GM21447 (cell line): ENCODE measurements around the gene SLC11A1.

Experiments
- ATAC-seq: cut with Tn5 transposase; IDR thresholded peaks from one replicate; pipeline ENCODE4 v1.9.1; 2021; ENCODE audit not compliant: unreplicated experiment

SLC11A1 gene

DNA sequence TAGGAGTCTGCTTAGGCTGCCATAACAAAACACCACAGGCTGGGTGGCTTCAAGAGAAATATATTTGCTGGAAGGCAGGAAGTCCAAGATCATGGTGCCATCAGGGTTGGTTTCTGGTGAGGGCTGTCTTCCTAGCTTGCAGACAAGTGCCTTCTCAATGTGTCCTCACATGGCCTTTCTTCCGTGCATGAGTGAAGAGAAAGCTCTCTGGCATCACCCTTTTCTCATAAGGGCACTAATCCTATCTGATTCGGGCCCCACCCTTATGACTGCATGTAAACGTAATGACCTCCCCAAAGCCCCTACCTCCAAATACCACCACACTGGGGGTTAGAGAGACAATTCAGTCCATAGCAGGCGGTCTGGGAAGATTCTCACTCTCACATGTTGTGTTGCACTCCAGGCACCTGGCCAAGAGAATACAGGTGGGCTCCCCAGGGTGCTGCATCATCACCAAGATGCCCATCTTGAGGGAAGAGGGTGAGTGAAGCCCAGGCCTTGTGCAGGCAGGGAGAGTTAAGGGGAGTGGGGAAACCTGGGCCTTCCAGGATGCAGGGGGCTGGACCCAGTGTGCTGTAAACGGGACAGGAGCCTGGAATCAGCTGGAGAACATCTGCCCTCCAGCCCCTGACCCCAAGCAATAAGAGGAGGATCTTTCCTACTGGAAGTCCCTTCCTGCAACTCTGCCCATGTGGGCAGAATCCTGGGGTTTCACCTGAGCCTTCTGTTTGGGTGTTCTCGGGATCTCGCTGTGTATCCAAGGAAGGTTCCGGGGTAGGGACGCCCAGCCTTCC lies 15.3 kb upstream of the SLC11A1 start:
- no peak for ATAC-seq

- ATAC-seq = peak; percentile 92
These were observed 14.5 kb upstream of the SLC11A1 start for GRCh38 chr2:218367415-218368149.

DNA sequence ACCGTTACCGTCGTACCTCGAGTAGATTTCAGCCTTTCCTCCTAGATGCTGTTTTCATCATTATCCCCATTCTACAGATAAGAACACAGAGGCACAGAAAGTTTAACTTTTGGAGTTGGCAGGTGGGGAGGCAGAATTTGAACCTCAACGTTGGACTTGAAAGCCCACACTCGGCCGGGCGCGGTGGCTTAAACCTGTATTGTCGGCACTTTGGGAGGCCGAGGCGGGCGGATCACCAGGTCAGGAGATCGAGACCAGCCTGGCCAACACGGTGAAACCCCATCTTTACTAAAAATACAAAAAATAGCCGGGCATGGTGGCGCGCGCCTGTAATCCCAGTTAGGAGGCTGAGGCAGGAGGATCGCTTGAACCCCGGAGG lies 13.9 kb upstream of the SLC11A1 start:
- no peak for ATAC-seq

- no peak for ATAC-seq
These were observed 13.4 kb upstream of the SLC11A1 start for GRCh38 chr2:218368621-218369153.

DNA sequence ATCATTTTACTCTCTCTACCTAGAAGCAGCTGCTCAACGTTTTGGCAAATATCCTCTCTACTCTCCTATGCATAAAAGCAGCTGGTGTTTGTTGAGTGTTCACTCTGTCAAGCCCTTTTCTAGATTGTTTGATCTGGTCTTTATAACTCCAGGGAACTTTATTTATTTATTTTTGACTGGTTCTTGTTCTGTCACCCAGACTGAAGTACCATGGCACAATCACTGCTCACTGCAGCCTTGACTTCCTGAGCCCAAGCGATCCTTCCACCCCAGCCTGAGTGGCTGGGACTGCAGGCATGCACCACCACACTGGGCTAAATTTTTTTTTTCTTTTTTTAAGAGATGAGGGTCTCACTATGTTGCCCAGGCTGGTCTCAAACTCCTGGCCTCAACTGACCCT lies 12.7 kb upstream of the SLC11A1 start:
- ATAC-seq = no peak

DNA sequence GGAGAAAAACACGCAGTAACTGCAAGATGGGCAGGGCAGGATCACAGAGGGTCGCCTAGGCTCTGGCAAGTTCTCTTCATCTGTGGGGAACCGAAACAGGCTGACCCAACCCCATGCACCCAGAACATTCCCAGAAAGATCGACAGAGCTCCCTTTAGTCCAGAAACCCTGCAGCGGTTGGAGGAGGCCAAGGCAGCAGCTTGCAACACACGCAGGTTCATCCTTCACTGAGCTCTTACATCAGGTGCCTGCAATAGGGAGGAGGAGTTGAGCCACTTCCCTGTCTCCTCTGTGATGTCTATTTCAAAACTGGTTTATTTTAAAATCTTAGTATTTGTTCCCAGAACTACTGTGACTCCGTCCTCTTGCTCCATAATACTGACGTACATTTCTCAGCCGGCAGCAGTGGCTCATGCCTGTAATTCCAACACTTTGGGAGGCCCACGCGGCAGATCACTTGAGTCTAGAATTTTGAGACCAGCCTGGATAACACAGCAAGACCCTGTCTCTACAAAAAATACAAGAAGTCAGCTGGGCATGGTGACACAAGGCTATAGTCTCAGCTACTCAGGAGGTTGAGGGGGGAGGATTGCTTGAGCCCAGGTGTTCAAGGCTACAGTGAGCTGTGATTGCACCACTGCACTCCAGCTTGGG lies 11.5 kb upstream of the SLC11A1 start:
- ATAC-seq = no peak

- ATAC-seq = no peak
These were observed 10.1 kb upstream of the SLC11A1 start for GRCh38 chr2:218371983-218372350.

- no peak for ATAC-seq
These were observed 7.3 kb upstream of the SLC11A1 start for GRCh38 chr2:218374795-218375194.

DNA sequence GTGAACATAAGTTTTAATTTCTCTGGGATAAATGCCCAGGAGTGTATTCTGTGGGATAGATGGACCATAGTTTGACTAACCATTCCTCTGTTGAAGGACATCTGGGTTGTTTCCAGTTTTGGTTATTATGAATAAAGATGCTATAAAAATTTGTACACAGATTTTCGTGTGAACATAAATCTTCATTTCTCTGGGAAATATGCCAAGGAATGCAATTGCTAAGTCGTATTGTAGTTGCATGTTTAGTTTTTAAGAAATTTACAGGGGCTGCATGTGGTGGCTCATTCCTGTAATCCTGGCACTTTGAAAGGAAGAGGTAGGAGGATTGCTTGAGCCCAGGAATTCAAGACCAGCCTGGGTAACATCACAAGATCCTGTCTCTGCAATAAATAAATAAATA lies 6.9 kb upstream of the SLC11A1 start:
- ATAC-seq = no peak

GRCh38 chr2:218378053-218378452 lies 4.0 kb upstream of the SLC11A1 start:
- ATAC-seq = no peak

DNA sequence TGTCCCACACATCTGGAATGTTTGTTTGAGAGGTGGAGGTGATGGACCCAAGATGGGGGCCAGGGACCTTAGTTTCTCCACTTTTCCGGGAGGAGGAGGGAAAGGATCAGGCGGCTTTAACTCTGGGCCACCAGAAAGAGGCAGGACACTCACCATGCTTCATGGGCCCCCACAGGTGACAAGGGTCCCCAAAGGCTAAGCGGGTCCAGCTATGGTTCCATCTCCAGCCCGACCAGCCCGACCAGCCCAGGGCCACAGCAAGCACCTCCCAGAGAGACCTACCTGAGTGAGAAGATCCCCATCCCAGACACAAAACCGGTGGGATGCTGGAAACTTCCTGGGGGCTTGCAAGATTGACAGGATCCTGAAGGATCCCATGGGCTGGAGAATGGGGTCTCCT lies 712 bp downstream of the SLC11A1 start:
- no peak for ATAC-seq

DNA sequence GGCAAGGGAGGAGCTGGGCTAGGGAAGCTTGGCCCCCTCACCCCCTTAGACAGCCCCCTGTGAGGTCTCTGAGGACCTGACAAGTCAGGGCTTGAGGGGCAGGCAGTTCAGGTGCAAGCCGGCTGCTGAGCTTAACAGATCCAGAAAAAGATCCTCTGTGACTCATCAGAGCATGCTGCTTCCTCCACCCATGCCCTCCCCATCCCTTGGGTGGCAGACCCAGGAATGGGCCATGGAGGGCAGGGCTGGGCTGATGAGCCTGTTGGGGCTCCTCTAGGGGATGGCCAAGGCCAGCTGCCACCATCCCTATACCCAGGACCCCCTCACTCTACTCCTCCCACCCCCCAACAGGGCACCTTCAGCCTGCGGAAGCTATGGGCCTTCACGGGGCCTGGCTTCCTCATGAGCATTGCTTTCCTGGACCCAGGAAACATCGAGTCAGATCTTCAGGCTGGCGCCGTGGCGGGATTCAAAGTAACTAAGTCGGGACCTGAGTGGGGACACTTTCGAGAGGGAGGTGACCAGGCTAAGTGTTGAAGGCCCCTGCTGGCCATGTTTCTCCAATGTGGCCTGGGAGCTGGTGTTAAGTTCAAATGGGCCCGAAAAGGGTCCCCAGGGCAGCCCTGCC lies 1.9 kb downstream of the SLC11A1 start:
- no peak for ATAC-seq

GRCh38 chr2:218384975-218385374 lies 2.9 kb downstream of the SLC11A1 start:
- ATAC-seq = no peak

DNA sequence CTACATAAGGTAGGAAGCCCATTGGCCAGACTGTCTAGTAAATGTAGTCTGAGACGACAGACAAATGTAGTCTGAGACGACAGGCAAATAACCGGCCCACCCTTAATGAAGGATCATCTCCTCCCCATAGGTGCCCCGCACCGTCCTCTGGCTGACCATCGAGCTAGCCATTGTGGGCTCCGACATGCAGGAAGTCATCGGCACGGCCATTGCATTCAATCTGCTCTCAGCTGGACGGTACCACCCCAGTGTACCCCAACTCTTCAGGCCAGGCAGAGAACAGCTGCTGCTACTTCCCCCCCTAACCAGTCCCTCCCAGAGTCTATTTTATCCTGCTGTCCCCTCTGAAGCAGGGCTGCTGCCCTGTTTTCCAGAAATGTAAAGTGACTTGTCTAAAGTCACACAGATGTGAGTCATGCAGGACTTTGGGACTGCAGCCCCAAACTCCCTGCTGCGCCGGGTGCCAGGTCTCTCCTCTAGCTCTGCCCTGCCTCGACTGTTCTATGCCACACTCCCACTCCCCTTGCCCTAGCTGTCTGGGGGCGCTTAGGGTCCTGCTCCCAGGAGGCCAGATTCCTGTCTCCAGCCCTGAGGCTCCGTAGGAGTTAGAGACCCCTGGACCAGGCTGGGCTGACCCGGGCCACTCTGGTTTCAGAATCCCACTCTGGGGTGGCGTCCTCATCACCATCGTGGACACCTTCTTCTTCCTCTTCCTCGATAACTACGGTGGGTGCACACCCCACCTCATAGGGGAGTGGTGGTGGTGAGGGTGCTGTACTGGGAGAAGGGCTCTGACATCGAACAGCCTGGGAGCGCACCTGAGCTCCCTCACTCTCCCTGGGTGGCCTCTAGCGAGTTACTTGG lies 4.7 kb downstream of the SLC11A1 start:
- no peak for ATAC-seq

GRCh38 chr2:218387369-218388194 lies 5.5 kb downstream of the SLC11A1 start:
- no peak for ATAC-seq

GRCh38 chr2:218389333-218390150 lies 7.5 kb downstream of the SLC11A1 start:
- no peak for ATAC-seq

DNA sequence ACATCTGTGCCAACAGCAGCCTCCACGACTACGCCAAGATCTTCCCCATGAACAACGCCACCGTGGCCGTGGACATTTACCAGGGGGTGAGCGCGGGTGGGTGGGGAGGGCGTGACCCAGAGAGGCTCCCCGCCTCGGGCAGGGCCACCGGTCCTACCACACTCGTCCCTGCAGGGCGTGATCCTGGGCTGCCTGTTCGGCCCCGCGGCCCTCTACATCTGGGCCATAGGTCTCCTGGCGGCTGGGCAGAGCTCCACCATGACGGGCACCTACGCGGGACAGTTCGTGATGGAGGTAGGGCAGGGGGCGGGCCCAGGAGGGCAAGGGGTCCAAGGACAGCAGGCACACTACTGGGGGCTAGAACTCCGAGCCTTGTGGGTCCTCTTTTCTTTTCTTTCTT lies 9.1 kb downstream of the SLC11A1 start:
- ATAC-seq = no peak

DNA sequence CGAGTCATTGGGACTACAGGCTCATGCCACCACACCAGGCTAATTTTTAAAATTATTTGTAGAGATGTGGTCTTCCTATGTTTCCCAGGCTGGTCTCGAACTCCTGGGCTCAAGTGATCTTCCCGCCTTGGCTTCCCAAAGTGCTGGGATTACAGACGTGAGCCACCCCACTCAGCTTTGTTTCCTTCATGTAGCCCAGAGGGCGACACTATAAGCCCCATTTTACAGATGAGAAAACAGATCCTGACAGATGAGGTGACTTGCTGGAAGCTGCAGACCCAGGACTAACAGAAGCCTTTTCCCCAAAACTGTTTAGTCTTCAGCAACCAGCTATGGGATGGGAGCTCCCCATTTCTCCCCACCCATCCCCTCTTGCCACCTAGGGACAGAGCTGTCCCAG lies 10.4 kb downstream of the SLC11A1 start:
- no peak for ATAC-seq
